Heart left ventricle (tissue), 13 donors: ENCODE data around the gene PABPC1L.

Experiments used
- POLR2A ChIP-seq, 2 donors: fragments of 450-650 bp; IDR thresholded peaks; one replicate each; pipeline ENCODE4 v1.6.1; 2017; ENCODE audit warnings: antibody characterized with exemption in 2 of 2, mild to moderate bottlenecking in 2 of 2, moderate library complexity in 2 of 2
- TF ChIP-seq, protein P1 (sequence below), 12 donors: fragments of 200-600 bp; sonication (generic) in 4 of 12; IDR thresholded peaks; one replicate each; pipeline versions ENCODE4 v1.5.0 to v1.8.0; 2018 to 2022; ENCODE audit warnings: antibody characterized with exemption in 12 of 12, mild to moderate bottlenecking in 5 of 12
- donor health status: ischemic (EF 13 %, LVEDD 7.1; RV severe dilation, severe dysfunction).
- donor health status: DM: no; HTN: yes; CAD: no.
- donor health status: DM: no; HTN: no; CAD: no.
- donor health status: ischemic (EF 25% LVEDD 6.9; RV normal size, moderate dysfunction).
- donor health status: ischemic (EF 25% LVEDD 5.7; RV mildly dilated, moderate dysfunction).
- donor health status: ischemic (EF 35%, LVEDD 5.7; RV mildly dilated, moderate dysfunction).
- donor health status: nonischemic (EF 11% LVEDD 7.7; RV severe dilation, severe dysfunction).
- donor health status: DM: yes; HTN: yes; CAD: no.
- donor health status: PGD.
- donor health status: ischemic (EF 29% LVEDD 5.4; RV normal size, mild dysfunction).
- donor health status: nonischemic (EF 23%, LVEDD 6.1; RV moderate dilation, normal function).

DNA sequence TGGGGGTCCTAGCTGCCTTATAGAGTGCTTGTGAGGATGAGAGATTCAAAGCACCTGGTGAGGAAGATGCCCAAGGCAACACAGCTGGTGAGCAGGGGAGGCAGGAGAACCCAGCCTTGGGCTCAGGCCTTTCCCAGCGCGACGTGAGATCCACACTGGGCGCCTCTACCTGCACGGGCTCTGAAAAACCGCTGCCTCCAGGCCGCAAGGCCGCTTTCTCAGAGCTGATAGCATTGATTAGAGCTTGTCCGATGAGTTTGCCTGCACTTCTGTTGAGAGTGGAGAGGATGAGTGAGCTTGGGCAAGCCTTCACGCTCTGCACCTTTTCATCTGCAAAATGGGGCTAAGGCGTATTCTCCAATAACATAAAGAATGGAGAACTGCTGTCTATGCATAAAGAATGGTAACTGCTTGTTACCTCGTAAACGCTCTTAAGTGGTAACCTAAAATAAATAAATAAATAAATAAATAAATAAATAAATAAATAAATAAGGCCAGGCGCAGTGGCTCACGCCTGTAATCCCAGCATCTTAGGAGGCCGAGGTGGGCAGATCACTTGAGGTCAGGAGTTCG, 916 bp downstream of the PABPC1L start:
- TF ChIP-seq, protein P1, sequence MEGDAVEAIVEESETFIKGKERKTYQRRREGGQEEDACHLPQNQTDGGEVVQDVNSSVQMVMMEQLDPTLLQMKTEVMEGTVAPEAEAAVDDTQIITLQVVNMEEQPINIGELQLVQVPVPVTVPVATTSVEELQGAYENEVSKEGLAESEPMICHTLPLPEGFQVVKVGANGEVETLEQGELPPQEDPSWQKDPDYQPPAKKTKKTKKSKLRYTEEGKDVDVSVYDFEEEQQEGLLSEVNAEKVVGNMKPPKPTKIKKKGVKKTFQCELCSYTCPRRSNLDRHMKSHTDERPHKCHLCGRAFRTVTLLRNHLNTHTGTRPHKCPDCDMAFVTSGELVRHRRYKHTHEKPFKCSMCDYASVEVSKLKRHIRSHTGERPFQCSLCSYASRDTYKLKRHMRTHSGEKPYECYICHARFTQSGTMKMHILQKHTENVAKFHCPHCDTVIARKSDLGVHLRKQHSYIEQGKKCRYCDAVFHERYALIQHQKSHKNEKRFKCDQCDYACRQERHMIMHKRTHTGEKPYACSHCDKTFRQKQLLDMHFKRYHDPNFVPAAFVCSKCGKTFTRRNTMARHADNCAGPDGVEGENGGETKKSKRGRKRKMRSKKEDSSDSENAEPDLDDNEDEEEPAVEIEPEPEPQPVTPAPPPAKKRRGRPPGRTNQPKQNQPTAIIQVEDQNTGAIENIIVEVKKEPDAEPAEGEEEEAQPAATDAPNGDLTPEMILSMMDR (IDR thresholded peaks at IDR 0.05) = no peak
- no peak for TF ChIP-seq POLR2A (IDR thresholded peaks at IDR 0.05)
